Ascending aorta (tissue), 2 donors: ENCODE measurements around the gene MICB. TPM values are rescaled to one million over a fixed set of nuclear protein-coding genes. Genes with fewer than 3 reads are reported as not detected.
"Not testable (repeated sequence)": the region's sequence is repeated elsewhere in the genome, so short reads cannot be mapped to it uniquely, and the experiment has no call there.

Experiments used
- DNase-seq, 2 donors: peaks; one replicate each; pipeline ENCODE4 v3.0.0-alpha.2; 2019; ENCODE audit warnings: low spot score in 2 of 2
- H3K27ac ChIP-seq, 2 donors: fragments of 200-600 bp; sonication (generic); one replicate each; pipeline ENCODE4 v1.5.1; 2016 to 2017; ENCODE audit warnings: mild to moderate bottlenecking in 1 of 2
- H3K27me3 ChIP-seq: fragments of 200-600 bp; sonication (generic); one replicate; pipeline ENCODE4 v1.5.1; 2017
- H3K36me3 ChIP-seq, 2 donors: fragments of 200-600 bp; sonication (generic); one replicate each; pipeline ENCODE4 v1.5.1; 2016
- H3K4me1 ChIP-seq, 2 donors: fragments of 200-600 bp; sonication (generic); one replicate each; pipeline ENCODE4 v1.5.1; 2016 to 2017; ENCODE audit warnings: mild to moderate bottlenecking in 1 of 2
- H3K4me3 ChIP-seq, 2 donors: fragments of 200-600 bp; sonication (generic); one replicate each; pipeline ENCODE4 v1.5.1; 2016 to 2017; ENCODE audit warnings: mild to moderate bottlenecking in 1 of 2
- H3K9me3 ChIP-seq, 2 donors: fragments of 200-600 bp; sonication (generic); one replicate each; pipeline ENCODE4 v1.5.1; 2016
- intact Hi-C: fragments of 100-400 bp; cut with DNase I; formaldehyde crosslinking; loops from one replicate; pipeline ENCODE4 v1.15.1; 2023
- total RNA-seq: library from RNA; depleted of rRNA; stranded (reverse); fragments of >200 nt; gene quantifications from one replicate; pipeline ENCODE4 v1.1.0, GENCODE V29; 2016
- TF ChIP-seq, protein P1 (sequence below), 3 experiments: fragments of 200-600 bp in 2 of 3; fragments of 450-650 bp in 1 of 3; sonication (generic) in 2 of 3; IDR thresholded peaks; one replicate each; pipeline ENCODE4 v1.5.1; 2016 to 2019; ENCODE audit warnings: antibody characterized with exemption in 3 of 3, mild to moderate bottlenecking in 1 of 3, moderate library complexity in 1 of 3

MICB gene
- total RNA-seq, 1 donor from 2014 or later: 0.11 TPM

GRCh38 chr6:31485055-31485454, 12.9 kb upstream of the MICB start:
- Histone ChIP-seq H3K27me3 (no peaks in the 10 kb centered on the region), H3K9me3 (no peaks in the 10 kb centered on the region), H3K27ac (no peak overlapping the region), H3K4me1 (no peaks in the 10 kb centered on the region), H3K4me3 (no peak overlapping the region), H3K36me3 (no peaks in the 10 kb centered on the region)
- no peak for DNase-seq
- intact Hi-C loops: no loop called here
- TF ChIP-seq, protein P1, sequence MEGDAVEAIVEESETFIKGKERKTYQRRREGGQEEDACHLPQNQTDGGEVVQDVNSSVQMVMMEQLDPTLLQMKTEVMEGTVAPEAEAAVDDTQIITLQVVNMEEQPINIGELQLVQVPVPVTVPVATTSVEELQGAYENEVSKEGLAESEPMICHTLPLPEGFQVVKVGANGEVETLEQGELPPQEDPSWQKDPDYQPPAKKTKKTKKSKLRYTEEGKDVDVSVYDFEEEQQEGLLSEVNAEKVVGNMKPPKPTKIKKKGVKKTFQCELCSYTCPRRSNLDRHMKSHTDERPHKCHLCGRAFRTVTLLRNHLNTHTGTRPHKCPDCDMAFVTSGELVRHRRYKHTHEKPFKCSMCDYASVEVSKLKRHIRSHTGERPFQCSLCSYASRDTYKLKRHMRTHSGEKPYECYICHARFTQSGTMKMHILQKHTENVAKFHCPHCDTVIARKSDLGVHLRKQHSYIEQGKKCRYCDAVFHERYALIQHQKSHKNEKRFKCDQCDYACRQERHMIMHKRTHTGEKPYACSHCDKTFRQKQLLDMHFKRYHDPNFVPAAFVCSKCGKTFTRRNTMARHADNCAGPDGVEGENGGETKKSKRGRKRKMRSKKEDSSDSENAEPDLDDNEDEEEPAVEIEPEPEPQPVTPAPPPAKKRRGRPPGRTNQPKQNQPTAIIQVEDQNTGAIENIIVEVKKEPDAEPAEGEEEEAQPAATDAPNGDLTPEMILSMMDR (IDR thresholded peaks at IDR 0.05): no peak

DNA sequence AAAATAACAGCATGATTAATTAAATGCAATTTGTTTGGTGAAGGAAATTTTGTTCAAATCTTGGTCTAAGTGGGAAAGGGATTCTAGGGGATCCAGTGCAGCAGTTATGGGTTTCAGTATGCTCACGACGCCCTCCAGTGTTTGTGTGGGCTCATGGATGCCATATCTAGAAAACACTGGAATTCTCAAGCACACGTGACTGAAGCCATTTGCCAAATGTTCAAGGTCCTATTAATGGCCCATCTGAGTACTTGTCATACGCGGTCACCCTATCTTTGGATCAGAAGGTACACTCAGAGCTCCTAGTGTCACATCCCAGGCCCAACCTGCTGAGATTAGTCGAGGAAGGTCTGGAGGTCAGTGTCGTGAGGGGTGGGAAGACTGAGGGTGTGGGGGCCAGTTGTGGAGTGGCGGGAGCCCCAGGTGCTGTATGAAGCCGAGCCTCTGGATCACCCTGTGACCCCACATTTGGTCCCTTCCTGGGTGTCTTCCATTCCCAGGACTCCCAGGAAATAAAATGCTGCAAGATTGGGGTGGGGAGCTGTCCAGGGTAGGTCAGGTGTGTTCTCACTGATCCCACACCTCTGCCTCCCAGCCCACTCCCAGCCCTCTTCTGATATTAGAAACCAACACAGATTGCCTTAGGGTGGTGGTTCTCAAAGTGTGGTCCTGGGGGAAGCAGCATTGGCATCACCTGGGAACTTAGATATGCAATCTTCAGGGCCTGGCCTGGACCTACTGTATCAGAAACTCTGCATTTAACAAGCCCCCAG, 11.7 kb upstream of the MICB start:
- H3K9me3 ChIP-seq, H3K27ac ChIP-seq, intact Hi-C loops, H3K4me1 ChIP-seq, H3K27me3 ChIP-seq, H3K4me3 ChIP-seq, H3K36me3 ChIP-seq: not testable (repeated sequence)
- peak in 1 of 2 donors; percentile 2 for DNase-seq

DNA sequence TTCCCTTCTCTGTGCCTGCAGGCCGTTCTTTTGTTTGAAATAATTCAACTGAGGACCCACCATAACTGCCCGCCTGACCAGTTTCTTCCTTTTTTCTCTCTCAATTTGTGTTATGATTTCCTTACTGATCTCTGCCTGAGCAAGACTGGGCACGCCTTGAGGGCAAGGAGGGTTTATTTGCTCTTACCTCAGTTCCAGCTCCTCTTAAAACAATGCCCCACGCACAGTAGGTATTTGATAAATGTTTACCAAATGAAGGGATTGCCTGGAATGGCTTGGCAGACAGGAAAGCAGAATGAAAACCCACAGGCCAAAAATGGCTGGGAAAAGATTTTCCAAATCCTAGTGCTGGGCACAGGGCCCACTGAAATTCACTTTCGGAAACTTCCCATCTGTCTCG, 10.3 kb upstream of the MICB start:
- H3K27ac ChIP-seq, H3K36me3 ChIP-seq, H3K4me1 ChIP-seq, intact Hi-C loops, H3K27me3 ChIP-seq, H3K9me3 ChIP-seq, H3K4me3 ChIP-seq: not testable (repeated sequence)
- peak in 1 of 2 donors; percentile 5 for DNase-seq

- Histone ChIP-seq H3K4me1 (peaks cover 0 to 2% of the 10 kb centered on the region in 2 donors), H3K9me3 (no peaks in the 10 kb centered on the region), H3K4me3 (no peak overlapping the region), H3K27me3 (no peaks in the 10 kb centered on the region), H3K36me3 (no peaks in the 10 kb centered on the region), H3K27ac (no peak overlapping the region)
- TF ChIP-seq, protein P1 (IDR thresholded peaks at IDR 0.05): no peak
- intact Hi-C loops: no loop called here
- DNase-seq: peak in 1 of 2 donors; percentile 11
Observed at GRCh38 chr6:31489086-31489485, 8.9 kb upstream of the MICB start.

DNA sequence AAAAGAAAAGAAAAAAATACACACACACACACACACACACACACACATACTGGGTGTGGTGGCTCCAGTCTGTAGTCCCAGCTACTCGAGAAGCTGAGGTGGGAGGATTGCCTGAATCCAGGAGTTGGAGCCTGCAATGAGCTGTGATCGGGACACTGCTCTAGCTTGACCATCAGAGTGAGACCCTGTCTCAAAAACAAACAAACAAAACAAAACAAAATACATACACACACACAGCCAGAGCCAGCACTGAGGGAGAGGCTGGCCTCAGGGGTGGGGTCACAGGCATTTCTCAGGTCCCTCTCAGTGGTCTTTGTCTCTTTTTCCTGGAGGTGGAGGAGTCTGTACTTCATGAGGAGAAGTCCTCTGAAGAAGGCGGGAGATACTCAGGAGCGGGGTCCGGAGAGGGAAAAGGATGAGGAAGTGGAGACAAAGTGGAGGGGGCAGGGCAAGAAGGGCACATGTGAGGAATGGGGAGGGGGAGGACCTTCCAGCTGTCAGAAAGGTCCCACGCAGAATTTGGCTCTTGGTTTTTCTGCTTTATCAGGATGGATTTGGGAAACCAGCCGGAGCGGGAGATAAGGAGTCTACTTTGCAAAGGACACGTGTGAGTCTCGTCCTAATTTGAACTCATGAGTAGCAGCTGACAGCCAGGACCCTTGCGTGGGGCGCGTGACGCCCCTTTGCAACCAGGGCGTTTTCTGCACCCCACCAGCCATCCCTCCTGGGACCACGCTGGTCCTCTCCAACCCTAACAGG, 7.7 kb upstream of the MICB start:
- Histone ChIP-seq H3K4me1 (peaks cover 0 to 2% of the 10 kb centered on the region in 2 donors), H3K9me3 (no peaks in the 10 kb centered on the region), H3K27ac (no peak overlapping the region), H3K4me3 (no peak overlapping the region), H3K36me3 (no peaks in the 10 kb centered on the region), H3K27me3 (no peaks in the 10 kb centered on the region)
- intact Hi-C loops: loop anchor here (5.0 to 10.0 kb wide), 2 partner anchors 37 to 1515 kb away; partner anchors contain the start of gene MCCD1
- TF ChIP-seq, protein P1 (IDR thresholded peaks at IDR 0.05): no peak
- DNase-seq: peak in 1 of 2 donors; percentile 50

DNA sequence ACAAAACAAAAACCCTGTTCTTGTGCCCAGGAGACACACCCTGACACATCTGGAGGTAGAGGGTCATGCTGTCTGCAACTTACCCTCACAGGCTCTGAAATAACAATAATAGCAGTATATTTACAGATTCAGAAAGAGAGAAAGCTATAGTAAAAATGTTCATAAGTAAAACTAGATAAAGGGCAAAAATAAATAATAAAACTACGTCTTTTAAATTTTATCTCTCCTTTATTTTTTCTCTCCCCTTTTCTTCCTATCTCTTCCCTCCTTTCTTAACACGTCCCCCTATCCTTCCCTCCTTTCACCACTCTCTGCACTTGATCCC, 4.4 kb upstream of the MICB start:
- H3K27ac ChIP-seq, DNase-seq, H3K9me3 ChIP-seq, H3K4me1 ChIP-seq, H3K36me3 ChIP-seq, H3K27me3 ChIP-seq: not testable (repeated sequence)
- H3K4me3 ChIP-seq: peak overlapping the region; percentile 72 to 80
- intact Hi-C loops: loop anchor here (5.0 to 10.0 kb wide), 2 partner anchors 34 to 1519 kb away; partner anchors contain the start of gene MCCD1
